Lung (tissue), 16 donors: Measurements from ENCODE around the gene HPN. TPM values are rescaled to one million over a fixed set of nuclear protein-coding genes. Genes with fewer than 3 reads are reported as not detected.
A peak's percentile ranks its signal among the peaks of the same experiment; 100 is the strongest.
"Not testable (repeated sequence)": the region's sequence is repeated elsewhere in the genome, so short reads cannot be mapped to it uniquely, and the experiment has no call there.

ENCODE experiments used
- ATAC-seq: fragments of 200-7000 bp; cut with Tn5 transposase; one replicate; pipeline ENCODE4 v1.9.1; 2020; ENCODE audit warnings: moderate number of reproducible peaks; ENCODE audit not compliant: insufficient read depth, low FRiP score
- DNase-seq, 3 donors: peaks; one replicate each; pipeline ENCODE4 v3.0.0-alpha.2; 2013 to 2017
- H3K27ac ChIP-seq, 2 donors: one replicate each; pipeline ENCODE4 v1.5.1; 2013; ENCODE audit warnings: mild to moderate bottlenecking in 2 of 2, moderate library complexity in 2 of 2, control low read depth in 1 of 2, inconsistent platforms in 1 of 2, low read depth in 1 of 2, low read length in 1 of 2
- H3K27me3 ChIP-seq, 3 donors: one replicate each; pipeline ENCODE4 v1.5.1; 2013; ENCODE audit warnings: low read length in 2 of 3; ENCODE audit not compliant: control insufficient read depth in 3 of 3, insufficient read depth in 3 of 3
- H3K36me3 ChIP-seq, 4 donors: one replicate each; pipeline ENCODE4 v1.5.1; 2013; ENCODE audit warnings: low read length in 4 of 4, mild to moderate bottlenecking in 1 of 4, moderate library complexity in 1 of 4; ENCODE audit not compliant: control insufficient read depth in 4 of 4, insufficient read depth in 4 of 4
- H3K4me1 ChIP-seq, 5 donors: one replicate each; pipeline ENCODE4 v1.5.1; 2013; ENCODE audit warnings: low read length in 5 of 5, mild to moderate bottlenecking in 2 of 5, moderate library complexity in 1 of 5; ENCODE audit not compliant: control insufficient read depth in 5 of 5, insufficient read depth in 5 of 5
- H3K4me3 ChIP-seq: one replicate; pipeline ENCODE4 v1.5.1; 2013; ENCODE audit warnings: mild to moderate bottlenecking, control low read depth, moderate library complexity
- H3K9ac ChIP-seq, 2 donors: one replicate each; pipeline ENCODE4 v1.5.1; 2013; ENCODE audit warnings: low read length in 2 of 2, control low read depth in 1 of 2; ENCODE audit not compliant: insufficient read depth in 1 of 2
- H3K9me3 ChIP-seq, 4 donors: one replicate each; pipeline ENCODE4 v1.5.1; 2013; ENCODE audit warnings: low read length in 3 of 4, mild to moderate bottlenecking in 1 of 4, moderate library complexity in 1 of 4; ENCODE audit not compliant: control insufficient read depth in 4 of 4, insufficient read depth in 3 of 4
- CTCF ChIP-seq: IDR thresholded peaks from 2 replicates; pipeline ENCODE4 v1.5.1; 2012; ENCODE audit warnings: mild to moderate bottlenecking; ENCODE audit errors: control extremely low read depth, extremely low read depth
- WGBS, 2 donors: extraction: QIAGEN DNeasy Blood & Tissue Kit; methylation state at CpG; one replicate each; pipeline ENCODE4 v1.1.7; 2013; 5-methylcytosine and 5-hydroxymethylcytosine counted together
- long read RNA-seq, 5 donors: transcript quantifications; one replicate each; lab custom pipeline, GENCODE V29; 2026
- polyA plus RNA-seq, 2 donors: library from polyadenylated mRNA; stranded (reverse); fragments of 200-250 nt; gene quantifications; one replicate each; pipeline ENCODE4 v1.2.1, GENCODE V29; 2013
- total RNA-seq, 2 donors: library from RNA; depleted of rRNA in 1 of 2; stranded (reverse); fragments of >200 nt in 1 of 2; gene quantifications; one replicate each; pipeline ENCODE4 v1.2.1, GENCODE V29; 2014 to 2021
- donor health status: control.
- donor health status: control.
- donor health status: Bipolar disorder and iron deficiency.
- donor health status: healthy.
- donor health status: DM: yes; HTN: yes; CAD: no.

Gene HPN
- total RNA-seq (10 to 100 TPM; 15.4 to 31.1 TPM), polyA plus RNA-seq (10 to 100 TPM; 22.5 to 41.4 TPM)
- long read RNA-seq, donor 1, partial matches to known transcripts, result 23 of 28 reads
- long read RNA-seq, donor 1, other reads (novel, unspliced or antisense), result 5 of 28 reads
- long read RNA-seq, donor 2, partial matches to known transcripts, result 5 of 5 reads
- long read RNA-seq, donor 2, other reads (novel, unspliced or antisense), result 0 of 5 reads
- long read RNA-seq, donor 3, partial matches to known transcripts, result 5 of 5 reads
- long read RNA-seq, donor 3, other reads (novel, unspliced or antisense), result 0 of 5 reads
- long read RNA-seq, donor 4, result 0 reads
- long read RNA-seq, donor 5, partial matches to known transcripts, result 13 of 13 reads
- long read RNA-seq, donor 5, other reads (novel, unspliced or antisense), result 0 of 13 reads

GRCh38 chr19:35041548-35042055, at the start of gene HPN:
Gene HPN (plus strand): TSS chr19:35041721. CDS start chr19:35042507, 786 bp downstream.
- peak within 1 kb of the TSS in 1 of 2 donors; percentile 53 for H3K9ac ChIP-seq
- H3K27ac ChIP-seq, result peak within 1 kb of the TSS; percentile 65 to 92
- H3K4me3 ChIP-seq, result peak within 1 kb of the TSS; percentile 27
- H3K9me3 ChIP-seq, result no peaks in the 10 kb centered on the region
- no peak for ATAC-seq
- H3K36me3 ChIP-seq, result no peaks in the 10 kb centered on the region
- peaks cover 6 to 31% (median 18%) of the 10 kb centered on the region in 5 donors for H3K4me1 ChIP-seq
- H3K27me3 ChIP-seq, result no peaks in the 10 kb centered on the region
- TF ChIP-seq CTCF, result no peak
- DNase-seq, result peak in 2 of 3 donors; percentile 61 to 69
- WGBS, 2 donors, result 52 to 61% methylated on average over 15 to 19 of the region's 19 CpGs

GRCh38 chr19:34992582-34992981, 48.9 kb upstream of the HPN start:
- H3K27ac ChIP-seq, ATAC-seq, H3K36me3 ChIP-seq, H3K9me3 ChIP-seq, H3K4me3 ChIP-seq, H3K27me3 ChIP-seq, H3K9ac ChIP-seq, DNase-seq: not testable (repeated sequence)
- 81 to 97% methylated on average over 7 of the region's 7 CpGs for WGBS, 2 donors
- peaks cover 0 to 19% (median 0%) of the 10 kb centered on the region in 5 donors for H3K4me1 ChIP-seq

- peak overlapping the region; percentile 38 to 68 for H3K27ac ChIP-seq
- H3K9ac ChIP-seq, result no peak overlapping the region
- ATAC-seq (no peak), DNase-seq (no peak)
- no peak for TF ChIP-seq CTCF
- H3K36me3 ChIP-seq, result no peaks in the 10 kb centered on the region
- no peaks in the 10 kb centered on the region for H3K27me3 ChIP-seq
- H3K9me3 ChIP-seq, result no peaks in the 10 kb centered on the region
- H3K4me3 ChIP-seq, result no peak overlapping the region
- WGBS, 2 donors, result 45 to 57% methylated on average over 9 of the region's 9 CpGs
- H3K4me1 ChIP-seq, result peaks cover 0 to 27% (median 0%) of the 10 kb centered on the region in 5 donors
These were observed 47.3 kb upstream of the HPN start for GRCh38 chr19:34994286-34994642.

- Histone ChIP-seq H3K4me1 (peaks cover 0 to 27% (median 0%) of the 10 kb centered on the region in 5 donors), H3K36me3 (no peaks in the 10 kb centered on the region), H3K9ac (no peak overlapping the region), H3K27ac (peak overlapping the region; percentile 38 to 68), H3K27me3 (no peaks in the 10 kb centered on the region), H3K4me3 (no peak overlapping the region), H3K9me3 (no peaks in the 10 kb centered on the region)
- DNase-seq, result no peak
- TF ChIP-seq CTCF, result no peak
- WGBS, 2 donors, result 50 to 73% methylated on average over 17 of the region's 17 CpGs
- ATAC-seq, result no peak
These were observed 46.6 kb upstream of the HPN start for GRCh38 chr19:34994643-34995541.
